HCT116 (cell line): ENCODE measurements around the gene PSMB4.

Experiments used
- CTCF ChIP-seq, 3 experiments: fragments of 200-600 bp in 1 of 3; sonication (generic) in 1 of 3; IDR thresholded peaks in 2 of 3; conservative IDR thresholded peaks in 1 of 3; 2 replicates each; pipeline ENCODE4 v1.5.1; 2012 to 2017; ENCODE audit warnings: low read depth in 2 of 3, low read length in 2 of 3, antibody characterized with exemption in 1 of 3, borderline replicate concordance in 1 of 3, control low read depth in 1 of 3, mild to moderate bottlenecking in 1 of 3, mixed read lengths in 1 of 3, mixed run types in 1 of 3, moderate library complexity in 1 of 3; ENCODE audit not compliant: insufficient read depth in 1 of 3
- EGR1 ChIP-seq: IDR thresholded peaks from 2 replicates; pipeline ENCODE4 v1.6.1; 2012; ENCODE audit warnings: low read depth
- EZH2 ChIP-seq: fragments of 200-600 bp; sonication (generic); IDR thresholded peaks from 2 replicates; pipeline ENCODE4 v1.6.1; 2017; ENCODE audit warnings: antibody characterized with exemption, mixed run types
- POLR2AphosphoS5 ChIP-seq: IDR thresholded peaks from 2 replicates; pipeline ENCODE4 v1.6.1; 2011; ENCODE audit warnings: mild to moderate bottlenecking, low read depth, low read length, moderate library complexity

GRCh38 chr1:151352021-151352718 is 47.2 kb upstream of the PSMB4 start:
- TF ChIP-seq CTCF (IDR thresholded peaks at IDR 0.05 in 2 of 3, conservative IDR thresholded peaks at IDR 0.05 in 1 of 3; ENCODE audit: borderline replicate concordance in 1 of 3, insufficient read depth in 1 of 3, low read depth in 2 of 3, low read length in 2 of 3) (no peak), EZH2 (no peak), EGR1 (no peak), POLR2AphosphoS5 (no peak)
